Ammon's horn (tissue), 1 donor: ENCODE measurements around the gene SCYL1.

Source experiments
- DNase-seq: peaks from one replicate; pipeline ENCODE4 v3.0.0-alpha.2; 2016; ENCODE audit warnings: low spot score

SCYL1 gene

GRCh38 chr11:65537296-65537597 is 12.4 kb downstream of the SCYL1 start:
- no peak for DNase-seq

- DNase-seq = no peak
These were observed 12.8 kb downstream of the SCYL1 start for GRCh38 chr11:65537620-65538231.

GRCh38 chr11:65538232-65538914 is 13.5 kb downstream of the SCYL1 start:
- DNase-seq = no peak

GRCh38 chr11:65538915-65539743 is 14.2 kb downstream of the SCYL1 start:
- no peak for DNase-seq

GRCh38 chr11:65539744-65540289 is 14.9 kb downstream of the SCYL1 start:
- no peak for DNase-seq

- peak; percentile 91 for DNase-seq
These were observed 15.6 kb downstream of the SCYL1 start for GRCh38 chr11:65540290-65541092.

- DNase-seq = no peak
These were observed 16.5 kb downstream of the SCYL1 start for GRCh38 chr11:65541093-65541982.

GRCh38 chr11:65542738-65543390 is 18.0 kb downstream of the SCYL1 start:
- DNase-seq = no peak

GRCh38 chr11:65545853-65546216 is 21.0 kb downstream of the SCYL1 start:
- no peak for DNase-seq

GRCh38 chr11:65546217-65546958 is 21.5 kb downstream of the SCYL1 start:
- peak; percentile 67 for DNase-seq

GRCh38 chr11:65547446-65548125 is 22.7 kb downstream of the SCYL1 start:
- no peak for DNase-seq

GRCh38 chr11:65548395-65548794 is 23.5 kb downstream of the SCYL1 start:
- peak; percentile 42 for DNase-seq

GRCh38 chr11:65549096-65549495 is 24.2 kb downstream of the SCYL1 start:
- DNase-seq = no peak

GRCh38 chr11:65551572-65552387 is 26.9 kb downstream of the SCYL1 start:
- peak; percentile 37 for DNase-seq

GRCh38 chr11:65552388-65552951 is 27.6 kb downstream of the SCYL1 start:
- DNase-seq = no peak

GRCh38 chr11:65553301-65554001 is 28.6 kb downstream of the SCYL1 start:
- no peak for DNase-seq

GRCh38 chr11:65554057-65554818 is 29.4 kb downstream of the SCYL1 start:
- no peak for DNase-seq
